K562 (cell line): Measurements from ENCODE around the gene RUNX3. TPM values are rescaled to one million over a fixed set of nuclear protein-coding genes. Genes with fewer than 3 reads are reported as not detected.

Source experiments
- ATAC-seq: fragments of 200-7000 bp; cut with Tn5 transposase; 3 replicates; pipeline ENCODE4 v1.9.1; 2020; ENCODE audit warnings: moderate library complexity
- BruUV-seq: library from RNA; stranded (reverse); fragments of 400-500 nt; replicated peaks from 2 replicates; lab custom pipeline; 2021; lab: Mats Ljungman, UMichigan
- CTCF ChIA-PET: fragments of 300-600 bp; formaldehyde crosslinking; extraction: SDS; loops from one replicate; lab custom pipeline; 2021; ENCODE audit warnings: low intra/inter-chr PET ratio; lab: Yijun Ruan, JAX
- POLR2A ChIA-PET: fragments of 300-600, 350-650 bp; sonication (Branson Sonifier 250); formaldehyde crosslinking; extraction: SDS; loops from one replicate; lab custom pipeline; 2021; ENCODE audit warnings: antibody characterized with exemption, inconsistent platforms; lab: Yijun Ruan, JAX
- DNase-seq, 4 experiments: peaks; one replicate each; pipeline versions ENCODE4 v3.0.0 to v3.0.0-alpha.2; 2011 to 2018; ENCODE audit warnings: low spot score in 3 of 4, mixed read lengths in 3 of 4; ENCODE audit errors: extremely low read depth in 1 of 4
- FAIRE-seq: peaks from 2 replicates; lab custom pipeline; 2011; peaks lifted over from hg19 to GRCh38; lab: Jason Lieb, UNC
- H2AFZ ChIP-seq: 2 replicates; pipeline ENCODE4 v1.6.0; 2011; ENCODE audit warnings: low read depth, low read length, control low read depth, inconsistent platforms
- H3K27ac ChIP-seq: fragments of 200-600 bp; 3 replicates; pipeline ENCODE4 v1.8.0; 2011; ENCODE audit warnings: low read depth, mild to moderate bottlenecking, control low read depth, inconsistent platforms, low read length, moderate library complexity, mixed read lengths; ENCODE audit errors: extremely low read depth
- H3K27me3 ChIP-seq, 2 experiments: fragments of 300-600 bp in 1 of 2; 2 replicates in 1 of 2; 3 replicates in 1 of 2; pipeline versions ENCODE4 v1.6.0 to v1.8.0; 2011; ENCODE audit warnings: inconsistent platforms in 2 of 2, low read length in 2 of 2, mild to moderate bottlenecking in 1 of 2, mixed read lengths in 1 of 2, moderate library complexity in 1 of 2; ENCODE audit not compliant: control insufficient read depth in 2 of 2, insufficient read depth in 2 of 2
- H3K36me3 ChIP-seq: fragments of 300-600 bp; 3 replicates; pipeline ENCODE4 v1.8.0; 2011; ENCODE audit warnings: mild to moderate bottlenecking, low read length, inconsistent platforms; ENCODE audit not compliant: control insufficient read depth, insufficient read depth
- H3K4me1 ChIP-seq, 2 experiments: fragments of 200-600 bp in 1 of 2; replicated peaks in 1 of 2; 2 replicates in 1 of 2; 3 replicates in 1 of 2; pipeline versions ENCODE4 v1.5.1 to v1.8.0; 2011; ENCODE audit warnings: inconsistent platforms in 2 of 2, low read length in 2 of 2, mild to moderate bottlenecking in 1 of 2, mixed read lengths in 1 of 2, moderate library complexity in 1 of 2; ENCODE audit not compliant: control insufficient read depth in 2 of 2, insufficient read depth in 2 of 2
- H3K4me2 ChIP-seq: 2 replicates; pipeline ENCODE4 v1.6.1; 2011; ENCODE audit warnings: low read length, control low read depth, inconsistent platforms, mixed read lengths; ENCODE audit not compliant: insufficient read depth
- H3K4me3 ChIP-seq: fragments of 200-600 bp; sonication (generic), shearing (Covaris generic); 2 replicates; pipeline ENCODE4 v1.5.1; 2016; ENCODE audit warnings: control low read depth, inconsistent platforms
- H3K79me2 ChIP-seq: fragments of 200-600 bp; 3 replicates; pipeline ENCODE4 v1.8.0; 2011; ENCODE audit warnings: low read length, inconsistent platforms; ENCODE audit not compliant: control insufficient read depth, insufficient read depth
- H3K9ac ChIP-seq, 2 experiments: 2 replicates each; pipeline versions ENCODE4 v1.6.0 to v1.6.1; 2011; ENCODE audit warnings: low read depth in 2 of 2, low read length in 2 of 2, control low read depth in 1 of 2, inconsistent platforms in 1 of 2, mild to moderate bottlenecking in 1 of 2, mixed read lengths in 1 of 2; ENCODE audit not compliant: insufficient read depth in 1 of 2
- H3K9me1 ChIP-seq: one replicate; pipeline ENCODE4 v1.6.0; 2011; ENCODE audit warnings: inconsistent platforms, mild to moderate bottlenecking, low read length, moderate library complexity; ENCODE audit not compliant: control insufficient read depth, insufficient read depth
- H3K9me3 ChIP-seq: replicated peaks from 2 replicates; pipeline ENCODE4 v1.5.1; 2011; ENCODE audit warnings: low read depth, low read length, inconsistent platforms; ENCODE audit not compliant: control insufficient read depth, insufficient read depth
- H4K20me1 ChIP-seq: replicated peaks from 2 replicates; pipeline ENCODE4 v1.6.1; 2011; ENCODE audit warnings: low read length, inconsistent platforms, mixed read lengths; ENCODE audit not compliant: control insufficient read depth, insufficient read depth
- BCOR ChIP-seq: fragments of 450-650 bp; IDR thresholded peaks from 2 replicates; pipeline ENCODE4 v1.6.1; 2016
- CBX2 ChIP-seq: fragments of 200-600 bp; sonication (generic); IDR thresholded peaks from one replicate; pipeline ENCODE4 v1.6.1; 2012; ENCODE audit warnings: mild to moderate bottlenecking, low read length, inconsistent platforms; ENCODE audit not compliant: insufficient read depth, poor library complexity, severe bottlenecking
- CHD4 ChIP-seq: fragments of 200-600 bp; sonication (generic); IDR thresholded peaks from 3 replicates; pipeline ENCODE4 v1.6.1; 2012; ENCODE audit warnings: low read depth, mild to moderate bottlenecking, mixed read lengths, low read length, inconsistent platforms; ENCODE audit not compliant: insufficient read depth, insufficient replicate concordance, poor library complexity, severe bottlenecking
- HDGF ChIP-seq: fragments of 450-650 bp; IDR thresholded peaks from 2 replicates; pipeline ENCODE4 v1.6.1; 2016
- RBM25 ChIP-seq: fragments of 200-400 bp; formaldehyde crosslinking; IDR thresholded peaks from 2 replicates; pipeline ENCODE4 v1.6.1; 2018; ENCODE audit warnings: low read length, low read depth, moderate library complexity; ENCODE audit not compliant: severe bottlenecking
- SMARCA5 ChIP-seq: fragments of 450-650 bp; IDR thresholded peaks from 2 replicates; pipeline ENCODE4 v1.6.1; 2016
- SUPT5H ChIP-seq: fragments of 450-650 bp; IDR thresholded peaks from 2 replicates; pipeline ENCODE4 v1.6.1; 2016
- TEAD2 ChIP-seq: fragments of 450-650 bp; IDR thresholded peaks from 2 replicates; pipeline ENCODE4 v1.6.1; 2016; ENCODE audit warnings: missing genetic modification characterization, control low read depth, missing compliant biosample characterization
- TRIM28 ChIP-seq: fragments of 450-650 bp; IDR thresholded peaks from 2 replicates; pipeline ENCODE4 v1.6.1; 2017
- ZNF121 ChIP-seq: sonication (generic); formaldehyde crosslinking; conservative IDR thresholded peaks from 2 replicates; pipeline ENCODE4 v1.8.0; 2022; ENCODE audit warnings: missing genetic modification reagents
- ZNF507 ChIP-seq: conservative IDR thresholded peaks from 2 replicates; pipeline ENCODE4 v1.6.1; 2017; ENCODE audit warnings: missing genetic modification characterization, missing compliant biosample characterization
- ZNF57 ChIP-seq: fragments of 450-650 bp; formaldehyde crosslinking; IDR thresholded peaks from 2 replicates; pipeline ENCODE4 v1.4.0; 2020; ENCODE audit warnings: mild to moderate bottlenecking, moderate library complexity
- ZNF785 ChIP-seq: fragments of 250-450 bp; sonication (Bioruptor Pico); IDR thresholded peaks from 2 replicates; pipeline ENCODE4 v1.4.0; 2020; ENCODE audit warnings: mild to moderate bottlenecking
- WGBS: fragments of 100-300 bp; shearing (Covaris generic); methylation state at CpG from one replicate; pipeline ENCODE4 v1.1.6; 2016; ENCODE audit warnings: low coverage, mixed read lengths; ENCODE audit not compliant: insufficient coverage; ENCODE audit errors: missing lambda C conversion rate; 5-methylcytosine and 5-hydroxymethylcytosine counted together
- in situ Hi-C: fragments of 300-500 bp; cut with MboI; formaldehyde crosslinking; loops from 4 replicates; pipeline ENCODE4 v1.15.0; 2018; ENCODE audit warnings: inconsistent platforms, mixed read lengths
- intact Hi-C: fragments of 100-400 bp; cut with micrococcal nuclease; formaldehyde crosslinking; loops from 2 replicates; pipeline ENCODE4 v1.14.2; 2022
- polyA plus RNA-seq, 8 experiments: library from polyadenylated mRNA; depleted of rRNA in 4 of 8; stranded (reverse) in 5 of 8; unstranded in 3 of 8; fragments of >200 nt; fragmentation: Nextera tagmentation in 2 of 8; fragmentation: Illumina TruSeq in 1 of 8; extraction: Ambion mirVana in 2 of 8; extraction: Trizol in 1 of 8; gene quantifications; 2 replicates each; pipeline versions ENCODE4 v1.2.1 to v1.2.3, GENCODE V29; 2011 to 2014; ENCODE audit warnings: inconsistent platforms in 1 of 8, missing spikeins in 1 of 8
- total RNA-seq, 7 experiments: library from RNA; depleted of rRNA in 6 of 7; stranded (reverse); fragments of >200 nt in 6 of 7; fragmentation: Illumina TruSeq in 2 of 7; extraction: Trizol in 2 of 7; gene quantifications; 2 replicates each; pipeline versions ENCODE4 v1.2.1 to v1.2.3, GENCODE V29; 2011 to 2021; ENCODE audit warnings: low replicate concordance in 1 of 7
- TF ChIP-seq, protein P1 (sequence below): sonication (generic); formaldehyde crosslinking; IDR thresholded peaks from 2 replicates; pipeline ENCODE4 v1.8.1; 2022; ENCODE audit warnings: missing genetic modification reagents
- TF ChIP-seq, protein P2 (sequence below), 3 experiments: fragments of 200-800 bp in 1 of 3; fragments of 250-450 bp in 1 of 3; fragments of 450-650 bp in 1 of 3; sonication (Bioruptor Pico) in 1 of 3; sonication (Bioruptor generic) in 1 of 3; formaldehyde crosslinking in 1 of 3; IDR thresholded peaks; 2 replicates each; pipeline versions ENCODE4 v1.6.1 to v1.8.0; 2016 to 2022; ENCODE audit warnings: mild to moderate bottlenecking in 2 of 3, missing genetic modification characterization in 2 of 3, missing compliant biosample characterization in 1 of 3, moderate library complexity in 1 of 3

Gene RUNX3
- total and polyA plus RNA-seq, 9 of the 15 experiments (the other 6 are each of a cell fraction or from before 2014, with no cell fraction given), result 0.01 to 0.64 (median 0.09) TPM

DNA sequence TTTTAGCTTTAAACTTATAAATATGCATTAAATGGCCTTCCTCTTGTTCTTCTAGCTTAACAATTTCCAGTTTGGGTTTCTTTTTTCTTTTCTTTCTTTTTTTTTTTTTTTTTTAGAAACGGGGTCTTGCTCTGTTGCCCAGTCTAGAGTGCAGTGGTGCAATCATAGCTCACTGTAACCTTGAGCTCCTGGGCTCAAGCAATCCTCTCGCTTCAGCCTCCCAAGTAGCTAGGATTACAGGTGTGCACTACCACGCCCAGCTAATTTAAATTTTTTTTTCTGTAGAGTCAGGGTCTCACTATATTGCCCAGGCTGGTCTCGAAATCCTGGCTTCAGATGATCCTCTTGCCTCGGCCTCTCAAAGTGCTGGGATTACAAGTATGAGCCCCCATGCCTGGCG is 37.9 kb upstream of the RUNX3 start:
- intact Hi-C loops, result no loop called here
- TF ChIP-seq BCOR (peak; percentile 69; the same call in 1 of the 2 replicates), ZNF57 (CRISPR knock-in tag) (no peak), RBM25 (peak; percentile 61), CBX2 (no peak), SUPT5H (no peak), SMARCA5 (peak; percentile 49; the same call in 1 of the 2 replicates), HDGF (no peak), CHD4 (no peak), TRIM28 (no peak), TEAD2 (no peak), ZNF785 (CRISPR knock-in tag) (no peak), ZNF507 (tag) (no peak), ZNF121 (CRISPR knock-in tag) (peak; percentile 95)
- TF ChIP-seq, protein P1, sequence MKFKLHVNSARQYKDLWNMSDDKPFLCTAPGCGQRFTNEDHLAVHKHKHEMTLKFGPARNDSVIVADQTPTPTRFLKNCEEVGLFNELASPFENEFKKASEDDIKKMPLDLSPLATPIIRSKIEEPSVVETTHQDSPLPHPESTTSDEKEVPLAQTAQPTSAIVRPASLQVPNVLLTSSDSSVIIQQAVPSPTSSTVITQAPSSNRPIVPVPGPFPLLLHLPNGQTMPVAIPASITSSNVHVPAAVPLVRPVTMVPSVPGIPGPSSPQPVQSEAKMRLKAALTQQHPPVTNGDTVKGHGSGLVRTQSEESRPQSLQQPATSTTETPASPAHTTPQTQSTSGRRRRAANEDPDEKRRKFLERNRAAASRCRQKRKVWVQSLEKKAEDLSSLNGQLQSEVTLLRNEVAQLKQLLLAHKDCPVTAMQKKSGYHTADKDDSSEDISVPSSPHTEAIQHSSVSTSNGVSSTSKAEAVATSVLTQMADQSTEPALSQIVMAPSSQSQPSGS (CRISPR knock-in tag), result no peak
- TF ChIP-seq, protein P2, sequence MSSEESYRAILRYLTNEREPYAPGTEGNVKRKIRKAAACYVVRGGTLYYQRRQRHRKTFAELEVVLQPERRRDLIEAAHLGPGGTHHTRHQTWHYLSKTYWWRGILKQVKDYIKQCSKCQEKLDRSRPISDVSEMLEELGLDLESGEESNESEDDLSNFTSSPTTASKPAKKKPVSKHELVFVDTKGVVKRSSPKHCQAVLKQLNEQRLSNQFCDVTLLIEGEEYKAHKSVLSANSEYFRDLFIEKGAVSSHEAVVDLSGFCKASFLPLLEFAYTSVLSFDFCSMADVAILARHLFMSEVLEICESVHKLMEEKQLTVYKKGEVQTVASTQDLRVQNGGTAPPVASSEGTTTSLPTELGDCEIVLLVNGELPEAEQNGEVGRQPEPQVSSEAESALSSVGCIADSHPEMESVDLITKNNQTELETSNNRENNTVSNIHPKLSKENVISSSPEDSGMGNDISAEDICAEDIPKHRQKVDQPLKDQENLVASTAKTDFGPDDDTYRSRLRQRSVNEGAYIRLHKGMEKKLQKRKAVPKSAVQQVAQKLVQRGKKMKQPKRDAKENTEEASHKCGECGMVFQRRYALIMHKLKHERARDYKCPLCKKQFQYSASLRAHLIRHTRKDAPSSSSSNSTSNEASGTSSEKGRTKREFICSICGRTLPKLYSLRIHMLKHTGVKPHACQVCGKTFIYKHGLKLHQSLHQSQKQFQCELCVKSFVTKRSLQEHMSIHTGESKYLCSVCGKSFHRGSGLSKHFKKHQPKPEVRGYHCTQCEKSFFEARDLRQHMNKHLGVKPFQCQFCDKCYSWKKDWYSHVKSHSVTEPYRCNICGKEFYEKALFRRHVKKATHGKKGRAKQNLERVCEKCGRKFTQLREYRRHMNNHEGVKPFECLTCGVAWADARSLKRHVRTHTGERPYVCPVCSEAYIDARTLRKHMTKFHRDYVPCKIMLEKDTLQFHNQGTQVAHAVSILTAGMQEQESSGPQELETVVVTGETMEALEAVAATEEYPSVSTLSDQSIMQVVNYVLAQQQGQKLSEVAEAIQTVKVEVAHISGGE (CRISPR knock-in tag; IDR thresholded peaks at IDR 0.05), result no peak

More for the DNA sequence above, 37.9 kb upstream of the RUNX3 start:
- H3K36me3 ChIP-seq, result no peaks in the 10 kb centered on the region
- no peaks in the 10 kb centered on the region; the same call in 1 of the 2 replicates for H4K20me1 ChIP-seq
- no peak overlapping the region for H3K4me2 ChIP-seq
- ChIA-PET CTCF (no interaction called here), POLR2A (no interaction called here)
- WGBS, result 20% methylated on average over 6 of the region's 6 CpGs
- no peak for FAIRE-seq
- peaks cover 4 to 26% of the 10 kb centered on the region in 2 experiments; a peak in 3 of 5 replicates for H3K4me1 ChIP-seq
- no TSS peak for BruUV-seq
- in situ Hi-C loops, result no loop called here
- no peak overlapping the region for H3K9ac ChIP-seq
- peaks cover 15 to 55% of the 10 kb centered on the region in 2 experiments; a peak in 4 of 5 replicates for H3K27me3 ChIP-seq
- no peaks in the 10 kb centered on the region for H3K9me3 ChIP-seq
- H3K27ac ChIP-seq, result no peak overlapping the region
- no peak for ATAC-seq
- no peaks in the 10 kb centered on the region for H3K79me2 ChIP-seq
- H3K9me1 ChIP-seq, result no peaks in the 10 kb centered on the region
- no peak overlapping the region for H3K4me3 ChIP-seq
- H2AFZ ChIP-seq, result no peak overlapping the region
- DNase-seq, result no peak
